Cardiac muscle cell (in vitro differentiated cells and primary cell): ENCODE data around the gene CACNG8. TPM values are rescaled to one million over a fixed set of nuclear protein-coding genes. Genes with fewer than 3 reads are reported as not detected.
A peak's percentile ranks its signal among the peaks of the same experiment; 100 is the strongest.

Experiments used
- DNase-seq, 2 donors: peaks; one replicate each; pipeline versions ENCODE4 v3.0.0 to v3.0.0-alpha.2; 2010 to 2017; ENCODE audit warnings: low read depth in 1 of 2, low spot score in 1 of 2
- H3K27ac ChIP-seq: fragments of 200-600 bp; sonication (generic); 2 replicates; pipeline ENCODE4 v1.5.1; 2016
- H3K27me3 ChIP-seq: fragments of 200-600 bp; sonication (generic); 2 replicates; pipeline ENCODE4 v1.6.0; 2016; ENCODE audit warnings: control low read depth
- H3K36me3 ChIP-seq: fragments of 200-600 bp; sonication (generic); 2 replicates; pipeline ENCODE4 v1.5.1; 2016; ENCODE audit warnings: control low read depth
- H3K4me1 ChIP-seq: fragments of 200-600 bp; sonication (generic); 2 replicates; pipeline ENCODE4 v1.8.1; 2017; ENCODE audit warnings: low read depth, mild to moderate bottlenecking, mixed run types
- H3K4me3 ChIP-seq: fragments of 200-600 bp; sonication (generic); 2 replicates; pipeline ENCODE4 v1.5.1; 2016; ENCODE audit warnings: mild to moderate bottlenecking
- H3K9me3 ChIP-seq: fragments of 200-600 bp; sonication (generic); 2 replicates; pipeline ENCODE4 v1.5.1; 2017; ENCODE audit warnings: low read depth, mild to moderate bottlenecking, control low read depth
- CTCF ChIP-seq: IDR thresholded peaks from 2 replicates; pipeline ENCODE4 v1.5.1; 2012; ENCODE audit warnings: low read depth, mild to moderate bottlenecking, low read length
- polyA plus RNA-seq: library from polyadenylated mRNA; unstranded; fragments of >200 nt; fragmentation: Nextera tagmentation; extraction: Ambion mirVana; gene quantifications from 2 replicates; pipeline ENCODE4 v1.2.1, GENCODE V29; 2016
- total RNA-seq: library from RNA; depleted of rRNA; stranded (reverse); fragments of >200 nt; gene quantifications from 2 replicates; pipeline ENCODE4 v1.2.3, GENCODE V29; 2016

The CACNG8 gene
- total and polyA plus RNA-seq, 2 experiments from 2014 or later, result 0.68 to 0.77 TPM

GRCh38 chr19:53977429-53977990 is 14.8 kb downstream of the CACNG8 start:
- Histone ChIP-seq H3K27ac (peak overlapping the region; percentile 61), H3K4me1 (peaks cover 5% of the 10 kb centered on the region), H3K4me3 (peak overlapping the region; percentile 37), H3K36me3 (no peaks in the 10 kb centered on the region), H3K9me3 (no peaks in the 10 kb centered on the region), H3K27me3 (no peaks in the 10 kb centered on the region)
- DNase-seq, result peak; percentile 91 to 94
- TF ChIP-seq CTCF, result no peak

GRCh38 chr19:53977991-53978731 is 15.4 kb downstream of the CACNG8 start:
- Histone ChIP-seq H3K27me3 (no peaks in the 10 kb centered on the region), H3K36me3 (no peaks in the 10 kb centered on the region), H3K27ac (peak overlapping the region; percentile 61), H3K4me1 (peaks cover 5% of the 10 kb centered on the region), H3K9me3 (no peaks in the 10 kb centered on the region), H3K4me3 (peak overlapping the region; percentile 37)
- DNase-seq, result peak; percentile 97 to 99
- TF ChIP-seq CTCF, result no peak

- no peak for TF ChIP-seq CTCF
- peak overlapping the region; percentile 23 for H3K4me3 ChIP-seq
- H3K4me1 ChIP-seq, result peaks cover 5% of the 10 kb centered on the region
- no peaks in the 10 kb centered on the region for H3K9me3 ChIP-seq
- no peak for DNase-seq
- H3K27ac ChIP-seq, result no peak overlapping the region
- H3K36me3 ChIP-seq, result no peaks in the 10 kb centered on the region
- no peaks in the 10 kb centered on the region for H3K27me3 ChIP-seq
These were observed 16.5 kb downstream of the CACNG8 start for GRCh38 chr19:53978975-53979801.

DNA sequence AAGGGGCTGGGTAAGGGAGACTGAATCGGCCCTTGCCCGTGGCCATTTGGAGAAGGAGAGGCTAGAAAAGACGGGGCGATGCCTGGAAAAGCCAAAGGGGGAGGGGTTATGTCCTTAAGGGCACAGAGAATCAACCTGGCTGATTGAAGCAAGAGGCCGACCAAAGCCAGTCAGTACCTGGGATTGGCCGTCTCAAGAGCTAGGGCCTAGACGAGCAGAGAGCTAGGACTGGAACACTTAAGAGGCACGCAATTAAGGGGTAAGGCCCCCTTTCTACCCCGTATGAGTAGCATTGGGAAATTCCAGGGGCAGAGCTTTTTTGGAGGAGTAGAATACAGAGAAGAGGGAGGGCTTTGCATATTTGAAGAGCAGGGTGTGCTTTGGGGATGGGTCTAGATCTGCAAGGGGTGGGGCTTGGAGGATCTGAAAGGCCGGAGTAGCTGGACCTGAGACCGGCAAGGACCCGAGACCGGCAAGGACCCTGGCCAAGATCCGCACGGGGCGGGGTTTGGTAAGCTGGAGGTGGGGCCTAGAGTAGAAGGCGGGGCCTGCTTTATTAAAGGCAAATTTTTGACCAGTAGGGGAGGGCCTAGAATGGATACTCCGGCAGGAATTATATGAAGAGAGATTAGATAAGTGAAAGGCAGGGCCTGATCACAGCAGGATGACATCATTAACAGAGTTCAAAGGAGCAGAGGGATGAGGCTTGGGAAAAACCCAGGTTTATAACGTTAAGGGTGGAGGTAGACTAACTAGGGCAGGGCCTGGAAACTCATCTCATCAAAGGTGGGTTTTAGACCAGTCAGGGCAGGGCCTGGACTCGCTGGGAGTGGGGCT is 18.0 kb downstream of the CACNG8 start:
- H3K4me3 ChIP-seq, result peak overlapping the region; percentile 23
- H3K36me3 ChIP-seq, result no peaks in the 10 kb centered on the region
- no peaks in the 10 kb centered on the region for H3K9me3 ChIP-seq
- no peaks in the 10 kb centered on the region for H3K27me3 ChIP-seq
- DNase-seq, result peak; percentile 72 to 94
- H3K27ac ChIP-seq, result peak overlapping the region; percentile 57
- H3K4me1 ChIP-seq, result peaks cover 5% of the 10 kb centered on the region
- no peak for TF ChIP-seq CTCF

DNA sequence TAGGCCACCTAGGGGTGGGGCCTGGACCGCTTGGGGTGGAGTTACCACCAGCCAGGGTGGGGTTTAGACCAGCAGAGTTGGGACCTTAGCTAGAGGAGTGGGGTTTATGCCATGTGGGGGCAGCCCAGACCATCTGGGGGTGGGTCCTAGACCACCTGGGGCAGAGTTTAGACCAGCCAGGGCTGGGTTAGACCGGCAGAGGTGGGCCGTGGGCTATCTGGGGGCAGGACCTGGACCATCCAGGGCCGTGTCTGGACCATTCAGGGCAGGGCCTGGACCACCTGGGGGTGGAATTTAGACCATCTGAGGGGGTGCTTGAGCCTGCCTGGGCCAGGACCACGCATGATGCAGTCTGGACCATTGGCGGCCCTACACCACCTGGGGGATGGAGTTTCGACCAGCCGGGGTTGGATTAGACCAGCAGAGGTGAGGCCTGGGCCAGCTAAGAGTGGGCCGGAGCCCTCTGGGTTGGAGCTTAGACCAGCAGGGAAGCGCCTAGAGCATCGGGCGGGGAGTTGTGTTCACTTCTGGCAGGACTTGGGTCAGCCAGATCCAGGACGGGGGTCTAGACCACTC is 18.7 kb downstream of the CACNG8 start:
- no peak overlapping the region for H3K27ac ChIP-seq
- no peaks in the 10 kb centered on the region for H3K27me3 ChIP-seq
- no peak overlapping the region for H3K4me3 ChIP-seq
- DNase-seq, result no peak
- no peak for TF ChIP-seq CTCF
- no peaks in the 10 kb centered on the region for H3K36me3 ChIP-seq
- no peaks in the 10 kb centered on the region for H3K9me3 ChIP-seq
- peaks cover 5% of the 10 kb centered on the region for H3K4me1 ChIP-seq
